Measurements from ENCODE around the gene TTC38.

The TTC38 gene

GRCh38 chr22:46267431-46268279 is at the start of gene TTC38:
Gene TTC38, plus strand, starts transcription at chr22:46268008. Its CDS starts 32 bp downstream, at chr22:46268040.
- peak; percentile 62 for DNase-seq

DNA sequence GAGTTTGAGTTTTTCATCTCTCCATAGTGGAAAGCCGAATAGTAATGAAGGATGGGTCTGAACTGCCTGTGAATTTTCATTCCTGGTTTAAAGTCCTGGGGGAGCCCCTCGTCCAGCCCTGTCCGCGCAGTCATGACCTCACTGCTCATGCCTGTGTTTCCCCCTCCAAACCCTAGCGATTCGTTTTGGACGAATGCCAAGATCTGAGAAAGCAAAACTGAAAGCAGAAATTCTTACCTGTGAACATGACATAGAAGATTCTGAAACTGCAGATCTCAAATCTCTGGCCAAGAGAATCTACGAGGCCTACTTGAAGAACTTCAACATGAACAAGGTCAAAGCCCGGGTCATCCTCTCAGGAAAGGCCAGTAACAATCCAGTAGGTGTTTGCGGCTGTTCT is 48.2 kb upstream of the TTC38 start:
- peak; percentile 36 for DNase-seq

GRCh38 chr22:46220921-46221320 is 46.9 kb upstream of the TTC38 start:
- no peak for DNase-seq

DNA sequence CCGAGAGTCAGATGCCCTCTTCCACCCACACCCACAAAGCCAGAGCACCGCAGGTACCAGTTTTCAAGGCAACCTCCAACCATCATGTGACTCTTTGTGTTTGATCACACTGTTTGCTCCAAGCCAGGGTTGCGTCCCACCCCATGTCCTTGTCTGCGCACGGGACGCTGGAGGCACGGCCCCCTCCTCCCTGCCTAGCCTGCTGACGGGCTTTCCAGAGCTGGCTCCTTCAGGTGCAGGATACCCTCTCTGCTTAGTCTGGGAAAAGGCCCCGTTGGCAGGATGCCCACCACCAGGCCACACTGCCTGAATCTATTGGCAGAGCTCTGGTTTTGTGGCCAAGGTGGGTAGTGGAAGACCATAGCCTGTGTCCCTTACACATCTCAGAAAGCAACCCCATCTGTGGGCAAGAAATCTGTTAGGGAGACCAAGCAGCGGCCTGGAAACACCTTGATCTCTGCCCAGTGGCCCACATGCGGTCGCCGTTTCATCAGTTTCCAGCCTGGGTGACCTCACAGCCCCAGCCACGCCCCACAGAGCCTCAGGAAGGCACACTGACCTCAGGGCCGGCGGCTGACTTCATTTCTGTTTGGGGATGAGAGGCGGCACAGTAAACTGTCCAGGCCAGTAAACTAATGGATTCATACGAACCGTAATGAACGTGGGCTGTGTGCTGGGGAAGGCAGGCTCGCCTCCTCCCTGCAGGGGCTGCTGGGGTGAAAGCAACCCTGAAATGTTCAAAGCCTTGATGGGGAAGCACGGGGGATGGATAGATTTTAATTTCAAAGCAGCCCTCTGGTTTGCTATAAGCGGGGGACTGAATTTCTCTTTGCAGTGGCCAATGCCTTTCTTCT is 43.5 kb upstream of the TTC38 start:
- no peak for DNase-seq

DNA sequence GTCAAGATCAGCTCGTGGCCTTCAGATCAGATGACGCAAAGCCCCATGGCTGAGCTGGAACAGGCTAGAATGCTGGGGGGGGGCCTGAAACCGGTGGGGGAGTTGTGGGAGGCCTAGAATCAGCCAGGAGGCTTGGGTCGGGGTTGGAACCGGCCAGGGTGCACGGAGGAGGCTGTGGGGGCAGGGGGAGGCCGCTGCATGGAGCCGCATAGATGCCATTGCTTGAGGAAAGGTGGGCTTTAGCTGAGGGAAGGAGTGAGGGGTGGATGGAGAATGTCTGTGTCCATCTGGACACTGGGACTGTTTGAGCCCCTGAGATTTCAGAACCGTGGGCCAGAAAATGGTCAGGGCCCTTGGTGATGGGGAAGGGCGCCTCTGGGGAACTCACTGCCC is 42.9 kb upstream of the TTC38 start:
- no peak for DNase-seq

GRCh38 chr22:46225631-46226030 is 42.2 kb upstream of the TTC38 start:
- no peak for DNase-seq

- no peak for DNase-seq
Observed at GRCh38 chr22:46226577-46226976, 41.2 kb upstream of the TTC38 start.

- DNase-seq: no peak
Observed at GRCh38 chr22:46229701-46230100, 38.1 kb upstream of the TTC38 start.

DNA sequence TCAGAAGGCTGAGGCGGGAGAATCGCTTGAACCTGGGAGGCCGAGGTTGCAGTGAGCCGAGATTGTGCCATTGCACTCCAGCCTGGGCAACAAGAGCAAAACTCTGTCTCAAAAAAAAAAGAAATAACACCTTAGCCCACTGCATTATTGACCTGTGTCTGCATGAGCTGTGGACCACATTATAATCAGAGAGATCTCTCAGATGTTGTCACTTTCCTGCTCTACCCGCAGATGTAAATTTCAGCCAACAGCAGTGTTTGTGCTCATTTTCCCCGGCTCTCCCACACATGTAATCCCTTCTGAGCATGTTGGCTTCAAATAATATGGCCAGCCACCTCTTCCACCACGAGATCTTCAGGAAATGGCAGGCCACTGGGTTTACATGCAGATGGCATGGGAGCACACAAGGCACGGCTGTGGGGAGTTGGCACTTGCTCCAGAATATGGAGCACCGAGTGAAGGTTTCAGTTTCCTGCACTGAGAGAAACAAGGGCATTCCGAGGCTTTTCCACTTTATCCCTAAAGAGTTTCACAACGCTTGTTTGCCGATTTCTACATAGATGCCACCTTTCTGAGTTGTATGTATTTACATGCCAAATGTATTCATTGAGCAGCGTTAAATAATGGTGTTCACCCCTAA is 37.4 kb upstream of the TTC38 start:
- no peak for DNase-seq

DNA sequence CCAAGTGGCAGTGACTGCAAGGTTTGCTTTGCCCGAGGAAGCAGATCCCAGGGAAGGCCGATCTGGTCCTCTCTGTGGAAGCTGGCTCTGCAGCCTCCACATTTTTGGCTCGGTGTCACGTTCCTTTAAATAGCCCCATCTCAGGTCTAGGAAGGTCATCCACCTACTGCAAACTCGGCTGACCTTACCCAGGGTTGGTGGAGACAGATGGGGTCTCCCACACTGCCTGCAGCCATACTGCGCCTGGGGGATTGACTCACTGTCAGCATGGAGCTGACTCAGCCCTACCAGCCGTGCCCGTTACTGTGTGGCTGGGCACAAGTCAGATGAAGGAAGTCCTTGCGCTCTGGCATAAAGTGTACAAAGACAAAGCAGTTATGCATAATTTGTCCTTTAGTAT is 34.6 kb upstream of the TTC38 start:
- no peak for DNase-seq

- DNase-seq: no peak
Observed at GRCh38 chr22:46234969-46235368, 32.8 kb upstream of the TTC38 start.

DNA sequence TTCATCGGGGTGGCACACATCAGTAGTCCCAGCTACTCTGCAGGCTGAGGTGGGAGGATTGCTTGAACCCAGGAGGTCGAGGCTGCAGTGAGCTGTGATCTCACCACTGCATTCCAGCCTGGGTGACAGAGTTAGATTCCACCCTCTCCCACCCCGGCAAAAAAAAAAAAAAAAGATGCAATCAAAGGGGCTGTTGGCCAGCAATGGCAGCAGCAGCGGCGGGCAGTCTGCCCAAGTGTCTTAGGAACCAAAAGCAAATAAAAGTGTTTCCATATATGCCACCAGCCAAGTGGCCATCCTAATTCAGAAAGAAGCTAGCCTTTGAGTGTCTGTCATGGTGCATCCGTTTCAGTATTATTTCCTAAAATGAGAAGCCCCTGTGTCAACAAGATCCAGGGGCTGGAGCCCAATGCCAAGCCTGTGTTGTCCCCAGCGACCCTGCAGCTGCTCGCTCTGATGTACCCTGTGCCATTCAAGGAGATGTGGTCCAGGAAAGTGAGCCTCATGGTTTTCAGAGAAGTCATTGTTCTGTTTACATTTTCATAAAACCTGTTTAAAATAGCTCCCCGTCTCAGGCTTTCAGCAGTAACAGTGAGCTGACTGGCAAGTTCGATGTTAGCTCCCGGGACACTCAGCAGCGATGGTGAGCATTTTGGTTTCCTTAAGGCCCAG is 30.2 kb upstream of the TTC38 start:
- DNase-seq: no peak

- no peak for DNase-seq
Observed at GRCh38 chr22:46238541-46238940, 29.3 kb upstream of the TTC38 start.

- no peak for DNase-seq
Observed at GRCh38 chr22:46239261-46240048, 28.4 kb upstream of the TTC38 start.

- no peak for DNase-seq
Observed at GRCh38 chr22:46240073-46240472, 27.7 kb upstream of the TTC38 start.

GRCh38 chr22:46240506-46240905 is 27.3 kb upstream of the TTC38 start:
- DNase-seq: no peak

GRCh38 chr22:46240907-46241306 is 26.9 kb upstream of the TTC38 start:
- no peak for DNase-seq

DNA sequence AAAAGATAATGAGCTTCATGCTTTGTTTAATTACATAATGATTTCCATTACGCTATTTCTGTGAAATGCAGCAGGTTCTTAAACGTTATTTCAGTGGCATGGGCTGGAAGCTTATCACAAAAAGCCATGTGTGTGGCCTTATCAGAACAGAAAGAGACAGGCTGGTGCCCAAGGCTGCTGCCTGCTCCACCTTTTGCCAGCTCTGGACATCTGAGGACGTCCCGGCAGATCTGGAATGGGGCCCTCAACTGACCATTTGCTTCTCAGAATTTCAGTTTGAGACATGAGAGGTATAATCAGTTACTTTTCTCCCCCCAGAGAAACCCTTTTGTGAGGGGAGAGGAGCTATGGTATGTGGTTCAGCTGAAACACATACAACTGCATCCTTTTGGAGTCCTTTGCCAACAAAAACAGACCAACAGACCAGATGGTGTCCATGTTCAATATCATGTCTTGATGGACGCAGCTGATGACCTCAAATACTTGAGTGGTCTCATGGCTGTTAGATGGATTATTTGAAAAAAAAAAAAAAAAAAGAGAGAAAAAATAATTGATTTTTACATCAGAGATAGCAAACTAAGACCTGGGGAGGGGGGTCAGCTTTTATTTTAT is 26.3 kb upstream of the TTC38 start:
- no peak for DNase-seq

DNA sequence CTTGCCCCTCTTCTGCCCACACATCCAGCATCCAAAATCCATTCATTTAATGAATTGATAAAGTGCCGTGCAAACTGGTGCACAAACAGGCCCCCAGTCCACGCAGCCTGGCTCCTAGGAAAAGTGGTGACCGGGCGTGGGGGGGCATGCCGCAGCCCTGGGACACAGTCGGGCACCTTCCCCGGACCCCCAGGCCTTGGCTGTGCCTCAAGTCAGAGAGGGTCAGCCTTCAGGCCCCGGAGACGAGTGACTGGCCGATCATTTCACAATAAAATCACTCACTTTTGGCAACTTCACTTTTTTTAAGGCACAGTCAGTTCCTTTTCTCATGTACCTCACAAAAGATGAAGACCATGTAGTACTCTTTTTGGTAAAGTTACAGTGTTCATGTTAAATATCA is 25.7 kb upstream of the TTC38 start:
- no peak for DNase-seq

GRCh38 chr22:46244771-46245170 is 23.0 kb upstream of the TTC38 start:
- DNase-seq: no peak

DNA sequence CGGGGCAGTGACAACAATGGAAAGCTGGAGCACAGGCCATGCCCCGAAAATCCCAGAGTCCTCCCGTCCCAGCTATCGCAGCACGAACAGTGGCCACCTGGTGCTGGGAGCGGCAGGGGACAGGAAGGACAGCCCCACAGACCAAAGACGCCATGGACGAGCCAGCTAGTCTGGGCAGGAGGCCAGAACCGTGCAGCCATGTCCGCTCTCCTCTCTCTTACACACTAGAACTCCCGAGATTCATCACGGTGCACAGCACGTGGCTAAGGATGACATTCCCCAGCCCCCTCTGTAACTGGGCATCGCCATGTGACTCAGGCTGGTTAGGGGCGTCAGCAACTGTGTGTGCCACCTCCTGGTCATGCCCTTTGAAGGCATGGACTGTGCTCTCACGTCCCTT is 22.3 kb upstream of the TTC38 start:
- no peak for DNase-seq

DNA sequence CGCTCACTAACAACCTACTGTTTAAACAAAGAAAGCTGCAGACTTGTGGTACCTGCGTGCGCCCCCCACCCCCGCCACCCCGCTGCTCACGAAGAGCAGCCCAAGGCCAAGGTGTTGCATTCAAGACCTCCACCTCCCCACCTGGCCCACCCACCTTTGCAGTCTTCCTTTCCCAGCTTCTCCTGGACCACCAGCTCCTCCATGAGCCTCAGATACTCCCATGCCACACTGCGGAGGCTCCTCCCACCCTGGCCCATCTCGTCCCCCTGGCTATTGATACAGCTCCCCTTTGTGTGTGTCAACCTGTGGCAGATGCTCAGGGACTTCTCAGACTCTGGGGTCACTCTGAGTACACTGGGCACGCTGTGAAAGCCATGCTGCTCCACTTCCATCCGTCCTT is 21.6 kb upstream of the TTC38 start:
- DNase-seq: no peak

Measured in CD4-positive, alpha-beta T cell treated with Interleukin-12 subunit alpha and Interleukin-12 subunit beta, for 1 hour (primary cell).